Neural cell (in vitro differentiated cells): ENCODE measurements around the gene GRM5. TPM values are rescaled to one million over a fixed set of nuclear protein-coding genes. Genes with fewer than 3 reads are reported as not detected.

Experiments
- H2AFZ ChIP-seq: fragments of 200-600, 300-800 bp; sonication (generic), shearing (Covaris generic); 2 replicates; pipeline ENCODE4 v1.6.0; 2014; ENCODE audit warnings: low read depth, mild to moderate bottlenecking, antibody characterized with exemption, low read length, moderate library complexity
- H3F3A ChIP-seq: fragments of 200-600 bp; shearing (Covaris generic); 2 replicates; pipeline ENCODE4 v1.6.1; 2016; ENCODE audit warnings: mild to moderate bottlenecking, moderate library complexity, mixed read lengths, antibody characterized with exemption, low read length; ENCODE audit not compliant: insufficient read depth, poor library complexity, severe bottlenecking
- H3K27ac ChIP-seq: fragments of 200-600, 300-800 bp; sonication (generic), shearing (Covaris generic); 2 replicates; pipeline ENCODE4 v1.5.1; 2014; ENCODE audit warnings: mild to moderate bottlenecking, low read length, moderate library complexity
- H3K27me3 ChIP-seq: fragments of 300-800, 200-600 bp; sonication (generic), shearing (Covaris generic); 2 replicates; pipeline ENCODE4 v1.6.0; 2014; ENCODE audit warnings: mild to moderate bottlenecking, low read depth, low read length, moderate library complexity; ENCODE audit not compliant: insufficient read depth
- H3K36me3 ChIP-seq: fragments of 300-800, 200-600 bp; sonication (generic), shearing (Covaris generic); 2 replicates; pipeline ENCODE4 v1.5.1; 2014; ENCODE audit warnings: mild to moderate bottlenecking, antibody characterized with exemption, low read length, moderate library complexity; ENCODE audit not compliant: insufficient read depth
- H3K4me2 ChIP-seq: fragments of 300-800, 200-600 bp; sonication (generic), shearing (Covaris generic); 2 replicates; pipeline ENCODE4 v1.6.0; 2014; ENCODE audit warnings: mild to moderate bottlenecking, low read length
- H3K4me3 ChIP-seq: fragments of 300-800, 200-600 bp; sonication (generic), shearing (Covaris generic); 2 replicates; pipeline ENCODE4 v1.5.1; 2014; ENCODE audit warnings: mild to moderate bottlenecking, low read length, moderate library complexity
- H3K79me2 ChIP-seq: fragments of 200-600 bp; shearing (Covaris generic); replicated peaks from 2 replicates; pipeline ENCODE4 v1.6.0; 2014; ENCODE audit warnings: mild to moderate bottlenecking, low read length, moderate library complexity; ENCODE audit not compliant: insufficient read depth
- H3K9ac ChIP-seq: fragments of 300-800, 200-600 bp; sonication (generic), shearing (Covaris generic); 2 replicates; pipeline ENCODE4 v1.6.1; 2016; ENCODE audit warnings: mild to moderate bottlenecking, low read length, mixed read lengths
- H3K9me2 ChIP-seq: fragments of 200-600 bp; shearing (Covaris generic); 2 replicates; pipeline ENCODE4 v1.6.1; 2016; ENCODE audit warnings: mild to moderate bottlenecking, low read length, mixed read lengths; ENCODE audit not compliant: insufficient read depth
- H3K9me3 ChIP-seq: fragments of 200-600, 300-800 bp; sonication (generic), shearing (Covaris generic); 2 replicates; pipeline ENCODE4 v1.6.1; 2016; ENCODE audit warnings: mild to moderate bottlenecking, mixed run types, low read length, moderate library complexity, mixed read lengths
- H4K20me1 ChIP-seq: fragments of 200-600 bp; shearing (Covaris generic); 2 replicates; pipeline ENCODE4 v1.6.1; 2016; ENCODE audit warnings: mild to moderate bottlenecking, mixed run types; ENCODE audit not compliant: insufficient read depth
- EP300 ChIP-seq: fragments of 450-650 bp; conservative IDR thresholded peaks from 2 replicates; pipeline ENCODE4 v1.6.1; 2014; ENCODE audit warnings: antibody characterized with exemption, mild to moderate bottlenecking, moderate library complexity; ENCODE audit not compliant: poor library complexity, severe bottlenecking
- EZH2 ChIP-seq: fragments of 200-600, 300-800 bp; shearing (Covaris generic), sonication (generic); IDR thresholded peaks from 2 replicates; pipeline ENCODE4 v1.6.1; 2014; ENCODE audit warnings: antibody characterized with exemption, low read length, borderline replicate concordance, mild to moderate bottlenecking; ENCODE audit not compliant: insufficient read depth, poor library complexity, severe bottlenecking
- MXI1 ChIP-seq: fragments of 450-650 bp; conservative IDR thresholded peaks from 2 replicates; pipeline ENCODE4 v1.6.1; 2014; ENCODE audit warnings: antibody characterized with exemption, mild to moderate bottlenecking; ENCODE audit not compliant: poor library complexity, severe bottlenecking
- POLR2AphosphoS5 ChIP-seq: IDR thresholded peaks from 2 replicates; pipeline ENCODE4 v1.6.1; 2012
- RAD21 ChIP-seq: fragments of 450-650 bp; conservative IDR thresholded peaks from 2 replicates; pipeline ENCODE4 v1.6.1; 2014; ENCODE audit warnings: antibody characterized with exemption, mild to moderate bottlenecking, moderate library complexity
- SMC3 ChIP-seq: fragments of 450-650 bp; conservative IDR thresholded peaks from 2 replicates; pipeline ENCODE4 v1.6.1; 2014; ENCODE audit warnings: antibody characterized with exemption, mild to moderate bottlenecking, moderate library complexity; ENCODE audit not compliant: poor library complexity
- TAF1 ChIP-seq: IDR thresholded peaks from 2 replicates; pipeline ENCODE4 v1.6.1; 2012; ENCODE audit warnings: low read depth
- polyA plus RNA-seq: library from polyadenylated mRNA; depleted of rRNA; stranded (reverse); fragments of >200 nt; gene quantifications from 2 replicates; pipeline ENCODE4 v1.2.3, GENCODE V29; 2014
- TF ChIP-seq, protein P1 (sequence below): IDR thresholded peaks from 2 replicates; pipeline ENCODE4 v1.6.1; 2012; ENCODE audit warnings: borderline replicate concordance
- TF ChIP-seq, protein P2 (sequence below): fragments of 450-650 bp; IDR thresholded peaks from 2 replicates; pipeline ENCODE4 v1.5.1; 2014; ENCODE audit warnings: antibody characterized with exemption, mild to moderate bottlenecking, moderate library complexity; ENCODE audit not compliant: poor library complexity, severe bottlenecking

Gene GRM5
- polyA plus RNA-seq, 1 donor from 2014 or later, result 11.8 TPM

DNA sequence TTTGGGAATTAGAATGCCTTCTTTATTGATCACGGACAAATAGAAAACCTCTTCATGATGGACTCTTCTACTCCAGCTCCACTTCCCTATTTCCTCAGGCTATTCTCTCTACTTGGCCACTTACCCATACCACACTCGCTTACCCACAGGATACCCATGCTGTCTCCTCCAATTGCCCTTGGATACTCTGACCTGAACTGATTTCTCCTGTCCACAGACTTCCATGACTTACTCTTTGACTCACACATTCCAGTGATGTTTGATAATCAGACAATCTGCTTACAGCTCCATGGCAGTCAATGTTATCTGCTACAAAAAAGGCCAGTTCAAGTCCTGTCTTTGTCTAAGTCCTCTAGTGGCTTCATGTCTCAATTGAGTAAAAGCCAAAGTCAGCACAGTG is 436.3 kb downstream of the GRM5 start:
- no peaks in the 10 kb centered on the region for H3F3A ChIP-seq
- TF ChIP-seq RAD21 (no peak), MXI1 (no peak), EP300 (no peak), SMC3 (no peak), POLR2AphosphoS5 (no peak), TAF1 (no peak), EZH2 (no peak)
- TF ChIP-seq, protein P1, sequence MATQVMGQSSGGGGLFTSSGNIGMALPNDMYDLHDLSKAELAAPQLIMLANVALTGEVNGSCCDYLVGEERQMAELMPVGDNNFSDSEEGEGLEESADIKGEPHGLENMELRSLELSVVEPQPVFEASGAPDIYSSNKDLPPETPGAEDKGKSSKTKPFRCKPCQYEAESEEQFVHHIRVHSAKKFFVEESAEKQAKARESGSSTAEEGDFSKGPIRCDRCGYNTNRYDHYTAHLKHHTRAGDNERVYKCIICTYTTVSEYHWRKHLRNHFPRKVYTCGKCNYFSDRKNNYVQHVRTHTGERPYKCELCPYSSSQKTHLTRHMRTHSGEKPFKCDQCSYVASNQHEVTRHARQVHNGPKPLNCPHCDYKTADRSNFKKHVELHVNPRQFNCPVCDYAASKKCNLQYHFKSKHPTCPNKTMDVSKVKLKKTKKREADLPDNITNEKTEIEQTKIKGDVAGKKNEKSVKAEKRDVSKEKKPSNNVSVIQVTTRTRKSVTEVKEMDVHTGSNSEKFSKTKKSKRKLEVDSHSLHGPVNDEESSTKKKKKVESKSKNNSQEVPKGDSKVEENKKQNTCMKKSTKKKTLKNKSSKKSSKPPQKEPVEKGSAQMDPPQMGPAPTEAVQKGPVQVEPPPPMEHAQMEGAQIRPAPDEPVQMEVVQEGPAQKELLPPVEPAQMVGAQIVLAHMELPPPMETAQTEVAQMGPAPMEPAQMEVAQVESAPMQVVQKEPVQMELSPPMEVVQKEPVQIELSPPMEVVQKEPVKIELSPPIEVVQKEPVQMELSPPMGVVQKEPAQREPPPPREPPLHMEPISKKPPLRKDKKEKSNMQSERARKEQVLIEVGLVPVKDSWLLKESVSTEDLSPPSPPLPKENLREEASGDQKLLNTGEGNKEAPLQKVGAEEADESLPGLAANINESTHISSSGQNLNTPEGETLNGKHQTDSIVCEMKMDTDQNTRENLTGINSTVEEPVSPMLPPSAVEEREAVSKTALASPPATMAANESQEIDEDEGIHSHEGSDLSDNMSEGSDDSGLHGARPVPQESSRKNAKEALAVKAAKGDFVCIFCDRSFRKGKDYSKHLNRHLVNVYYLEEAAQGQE, result no peak
- TF ChIP-seq, protein P2, sequence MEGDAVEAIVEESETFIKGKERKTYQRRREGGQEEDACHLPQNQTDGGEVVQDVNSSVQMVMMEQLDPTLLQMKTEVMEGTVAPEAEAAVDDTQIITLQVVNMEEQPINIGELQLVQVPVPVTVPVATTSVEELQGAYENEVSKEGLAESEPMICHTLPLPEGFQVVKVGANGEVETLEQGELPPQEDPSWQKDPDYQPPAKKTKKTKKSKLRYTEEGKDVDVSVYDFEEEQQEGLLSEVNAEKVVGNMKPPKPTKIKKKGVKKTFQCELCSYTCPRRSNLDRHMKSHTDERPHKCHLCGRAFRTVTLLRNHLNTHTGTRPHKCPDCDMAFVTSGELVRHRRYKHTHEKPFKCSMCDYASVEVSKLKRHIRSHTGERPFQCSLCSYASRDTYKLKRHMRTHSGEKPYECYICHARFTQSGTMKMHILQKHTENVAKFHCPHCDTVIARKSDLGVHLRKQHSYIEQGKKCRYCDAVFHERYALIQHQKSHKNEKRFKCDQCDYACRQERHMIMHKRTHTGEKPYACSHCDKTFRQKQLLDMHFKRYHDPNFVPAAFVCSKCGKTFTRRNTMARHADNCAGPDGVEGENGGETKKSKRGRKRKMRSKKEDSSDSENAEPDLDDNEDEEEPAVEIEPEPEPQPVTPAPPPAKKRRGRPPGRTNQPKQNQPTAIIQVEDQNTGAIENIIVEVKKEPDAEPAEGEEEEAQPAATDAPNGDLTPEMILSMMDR, result no peak
- H3K27me3 ChIP-seq, result no peaks in the 10 kb centered on the region
- no peaks in the 10 kb centered on the region for H3K9me2 ChIP-seq
- no peak overlapping the region for H3K4me3 ChIP-seq
- no peaks in the 10 kb centered on the region for H4K20me1 ChIP-seq
- H3K4me2 ChIP-seq, result no peak overlapping the region
- H3K9ac ChIP-seq, result no peak overlapping the region
- H3K9me3 ChIP-seq, result no peaks in the 10 kb centered on the region
- H2AFZ ChIP-seq, result no peak overlapping the region
- H3K27ac ChIP-seq, result no peak overlapping the region
- no peaks in the 10 kb centered on the region for H3K36me3 ChIP-seq
- no peaks in the 10 kb centered on the region for H3K79me2 ChIP-seq

DNA sequence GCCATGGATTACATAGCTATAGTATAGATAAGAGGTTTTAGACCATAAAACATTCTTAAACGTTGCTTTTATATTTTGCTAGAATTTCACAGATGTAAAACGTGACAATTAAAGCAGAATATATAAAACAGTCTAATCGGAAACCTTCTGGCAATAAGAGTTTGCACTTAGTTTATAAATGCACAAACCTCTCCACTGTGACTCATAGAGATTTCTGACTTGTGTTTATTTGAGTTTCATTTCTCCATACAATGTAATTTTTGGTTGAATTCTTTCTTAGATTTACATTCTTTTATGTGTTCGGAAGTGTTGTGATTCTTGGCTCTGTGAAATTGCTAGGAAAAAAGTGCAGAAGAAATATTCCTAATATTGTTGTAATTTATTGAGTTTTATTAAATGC is 439.6 kb downstream of the GRM5 start:
- H3K9me2 ChIP-seq, result no peaks in the 10 kb centered on the region
- H3K27me3 ChIP-seq, result no peaks in the 10 kb centered on the region
- H3K79me2 ChIP-seq, result no peaks in the 10 kb centered on the region
- H3K4me2 ChIP-seq, result no peak overlapping the region
- no peaks in the 10 kb centered on the region for H3F3A ChIP-seq
- TF ChIP-seq, protein P2, result no peak
- TF ChIP-seq POLR2AphosphoS5 (no peak), TAF1 (no peak), MXI1 (no peak), EP300 (no peak), SMC3 (no peak), EZH2 (no peak), RAD21 (no peak)
- TF ChIP-seq, protein P1, result no peak
- no peak overlapping the region for H3K4me3 ChIP-seq
- H4K20me1 ChIP-seq, result no peaks in the 10 kb centered on the region
- no peak overlapping the region for H2AFZ ChIP-seq
- no peak overlapping the region for H3K27ac ChIP-seq
- H3K9me3 ChIP-seq, result no peaks in the 10 kb centered on the region
- H3K9ac ChIP-seq, result no peak overlapping the region
- no peaks in the 10 kb centered on the region for H3K36me3 ChIP-seq
